ENCODE data around the gene DIABLO. TPM values are rescaled to one million over a fixed set of nuclear protein-coding genes. Genes with fewer than 3 reads are reported as not detected.
A peak's percentile ranks its signal among the peaks of the same experiment; 100 is the strongest.
"Not testable (repeated sequence)": the region's sequence is repeated elsewhere in the genome, so short reads cannot be mapped to it uniquely, and the experiment has no call there.

DIABLO gene
- polyA plus RNA-seq, 1 donor, result 56.7 TPM

- peak; percentile 64 to 79 for DNase-seq
- H3K9me3 ChIP-seq (ENCODE audit: control insufficient read depth, low read depth, low read length), result no peaks in the 10 kb centered on the region
- H3K27ac ChIP-seq (ENCODE audit: low read length), result no peak within 1 kb of the TSS
- H3K36me3 ChIP-seq (ENCODE audit: control insufficient read depth, insufficient read depth, low read length), result peaks cover 19% of the 10 kb centered on the region
- H3K4me3 ChIP-seq (ENCODE audit: low read length), result peak within 1 kb of the TSS; percentile 50
- no CpG with 5 or more reads among the region's 104 CpGs for WGBS (ENCODE audit: insufficient coverage, low lambda C conversion rate)
- peaks cover 30% of the 10 kb centered on the region for H3K27me3 ChIP-seq (ENCODE audit: control insufficient read depth, insufficient read depth, low read length)
- H3K4me1 ChIP-seq (ENCODE audit: control insufficient read depth, insufficient read depth, low read length), result peaks cover 25% of the 10 kb centered on the region
Observed at GRCh38 chr12:122203301-122204166, 22.3 kb downstream of the DIABLO start, which contains the start of gene B3GNT4. B3GNT4 (plus strand) TSS chr12:122203709; CDS start chr12:122204619, 910 bp downstream.

DNA sequence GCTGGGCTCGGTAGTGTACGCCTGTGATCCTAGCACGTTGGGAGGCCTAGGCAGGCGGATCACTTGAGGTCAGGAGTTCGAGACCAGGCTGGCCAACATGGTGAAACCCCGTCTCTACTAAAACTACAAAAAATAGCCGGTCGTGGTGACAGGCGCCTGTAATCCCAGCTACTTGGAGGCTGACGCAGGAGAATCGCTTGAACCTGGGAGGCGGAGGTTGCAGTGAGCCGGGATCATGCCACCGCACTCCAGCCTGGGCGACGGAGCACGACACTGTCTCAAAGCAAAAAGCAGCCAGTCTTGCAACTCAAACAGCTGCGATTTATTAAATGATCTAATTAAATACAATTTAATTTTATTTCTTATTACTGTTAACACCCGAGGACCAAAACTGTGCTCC is 23.0 kb downstream of the DIABLO start:
- H3K27ac ChIP-seq (ENCODE audit: low read length); H3K9me3 ChIP-seq (ENCODE audit: control insufficient read depth, low read depth, low read length); DNase-seq: not testable (repeated sequence)
- peaks cover 25% of the 10 kb centered on the region for H3K4me1 ChIP-seq (ENCODE audit: control insufficient read depth, insufficient read depth, low read length)
- peaks cover 30% of the 10 kb centered on the region for H3K27me3 ChIP-seq (ENCODE audit: control insufficient read depth, insufficient read depth, low read length)
- peak overlapping the region; percentile 50 for H3K4me3 ChIP-seq (ENCODE audit: low read length)
- no CpG with 5 or more reads among the region's 19 CpGs for WGBS (ENCODE audit: insufficient coverage, low lambda C conversion rate)
- peaks cover 12% of the 10 kb centered on the region for H3K36me3 ChIP-seq (ENCODE audit: control insufficient read depth, insufficient read depth, low read length)

GRCh38 chr12:122202017-122202416 is 23.8 kb downstream of the DIABLO start:
- Histone ChIP-seq H3K27ac (ENCODE audit: low read length) (no peak overlapping the region), H3K36me3 (ENCODE audit: control insufficient read depth, insufficient read depth, low read length) (peaks cover 4% of the 10 kb centered on the region), H3K27me3 (ENCODE audit: control insufficient read depth, insufficient read depth, low read length) (peaks cover 30% of the 10 kb centered on the region), H3K9me3 (ENCODE audit: control insufficient read depth, low read depth, low read length) (no peaks in the 10 kb centered on the region), H3K4me1 (ENCODE audit: control insufficient read depth, insufficient read depth, low read length) (peaks cover 25% of the 10 kb centered on the region), H3K4me3 (ENCODE audit: low read length) (no peak overlapping the region)
- no peak for DNase-seq
- WGBS (ENCODE audit: insufficient coverage, low lambda C conversion rate), result no CpG with 5 or more reads among the region's 6 CpGs

DNA sequence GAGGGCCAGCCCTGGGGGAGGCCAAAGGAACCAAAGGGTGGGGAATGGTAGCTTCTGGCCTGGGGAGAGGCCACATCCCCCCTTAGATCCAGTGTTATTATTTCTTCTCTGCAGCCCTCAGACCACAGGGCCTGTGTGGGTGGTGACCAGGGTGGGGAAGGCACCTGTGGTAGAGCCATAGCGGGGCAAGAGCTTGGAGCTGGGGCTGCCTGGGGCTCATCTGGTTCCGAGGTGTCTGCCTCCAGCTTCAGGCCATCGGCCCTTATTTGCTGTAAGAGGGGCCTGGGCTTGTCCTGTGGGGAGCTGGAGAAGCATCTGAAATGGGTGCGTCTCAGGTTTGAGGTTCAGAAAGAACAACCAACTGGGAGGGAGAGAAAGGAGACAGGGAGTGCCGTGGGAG is 24.5 kb downstream of the DIABLO start:
- no peaks in the 10 kb centered on the region for H3K36me3 ChIP-seq (ENCODE audit: control insufficient read depth, insufficient read depth, low read length)
- H3K9me3 ChIP-seq (ENCODE audit: control insufficient read depth, low read depth, low read length), result no peaks in the 10 kb centered on the region
- H3K4me3 ChIP-seq (ENCODE audit: low read length), result no peak overlapping the region
- no peak overlapping the region for H3K27ac ChIP-seq (ENCODE audit: low read length)
- no peak for DNase-seq
- WGBS (ENCODE audit: insufficient coverage, low lambda C conversion rate), result 80% methylated on average over 2 of the region's 5 CpGs
- H3K4me1 ChIP-seq (ENCODE audit: control insufficient read depth, insufficient read depth, low read length), result peaks cover 25% of the 10 kb centered on the region
- H3K27me3 ChIP-seq (ENCODE audit: control insufficient read depth, insufficient read depth, low read length), result peaks cover 30% of the 10 kb centered on the region

- H3K4me3 ChIP-seq (ENCODE audit: low read length), result no peak overlapping the region
Observed at GRCh38 chr12:122200541-122201175, 25.2 kb downstream of the DIABLO start.

DNA sequence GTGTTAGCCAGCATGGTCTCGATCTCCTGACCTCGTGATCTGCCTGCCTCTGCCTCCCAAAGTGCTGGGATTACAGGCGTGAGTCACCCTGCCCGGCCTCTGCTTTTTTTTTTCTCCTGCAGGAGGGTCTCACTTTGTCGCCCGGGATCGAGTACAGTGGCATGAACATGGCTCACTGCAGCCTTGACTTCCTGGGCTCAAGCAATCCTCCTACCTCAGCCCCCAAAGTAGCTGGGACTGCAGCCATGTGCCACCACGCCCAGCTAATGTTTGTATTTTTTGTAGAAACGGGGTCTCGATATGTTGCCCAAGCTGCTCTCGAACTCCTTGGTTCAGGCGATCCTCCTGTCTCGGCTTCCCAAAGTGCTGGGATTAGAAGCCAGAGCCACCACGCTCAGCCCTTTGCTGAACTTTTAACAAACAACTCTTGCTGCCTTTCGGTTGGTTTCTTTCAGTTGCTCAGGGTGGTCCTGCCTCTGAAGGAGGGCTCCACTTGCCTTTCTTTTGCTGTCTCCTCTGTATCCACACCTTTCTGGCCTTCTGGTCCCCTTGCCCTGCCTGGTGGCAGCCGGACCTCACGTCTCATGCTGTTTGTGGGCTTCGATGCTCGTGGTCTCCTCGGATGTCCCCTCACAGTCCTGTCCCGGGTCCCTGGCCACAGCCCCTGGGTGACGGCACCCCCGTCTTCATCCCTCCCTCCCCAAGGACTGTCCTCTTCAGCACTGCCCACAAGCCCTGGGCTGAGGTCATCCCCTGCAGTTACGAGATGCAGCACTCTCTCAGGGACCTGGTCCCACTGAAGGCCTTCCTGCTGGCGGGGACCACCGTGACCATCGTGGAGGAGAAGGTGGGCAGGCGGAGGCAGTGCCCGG is 26.1 kb downstream of the DIABLO start:
- Histone ChIP-seq H3K4me1 (ENCODE audit: control insufficient read depth, insufficient read depth, low read length) (peaks cover 25% of the 10 kb centered on the region), H3K9me3 (ENCODE audit: control insufficient read depth, low read depth, low read length) (peaks cover 3% of the 10 kb centered on the region), H3K36me3 (ENCODE audit: control insufficient read depth, insufficient read depth, low read length) (no peaks in the 10 kb centered on the region), H3K27ac (ENCODE audit: low read length) (no peak overlapping the region), H3K27me3 (ENCODE audit: control insufficient read depth, insufficient read depth, low read length) (peaks cover 19% of the 10 kb centered on the region), H3K4me3 (ENCODE audit: low read length) (no peak overlapping the region)
- no peak for DNase-seq
- WGBS (ENCODE audit: insufficient coverage, low lambda C conversion rate), result 90% methylated on average over 2 of the region's 29 CpGs

More at GRCh38 chr12:122200541-122201175, 25.2 kb downstream of the DIABLO start:
- Histone ChIP-seq H3K4me1 (ENCODE audit: control insufficient read depth, insufficient read depth, low read length) (peaks cover 25% of the 10 kb centered on the region), H3K9me3 (ENCODE audit: control insufficient read depth, low read depth, low read length) (no peaks in the 10 kb centered on the region), H3K27me3 (ENCODE audit: control insufficient read depth, insufficient read depth, low read length) (peaks cover 29% of the 10 kb centered on the region), H3K36me3 (ENCODE audit: control insufficient read depth, insufficient read depth, low read length) (no peaks in the 10 kb centered on the region), H3K27ac (ENCODE audit: low read length) (no peak overlapping the region)
- peak; percentile 80 to 86 for DNase-seq
- WGBS (ENCODE audit: insufficient coverage, low lambda C conversion rate), result 73% methylated on average over 2 of the region's 24 CpGs

DNA sequence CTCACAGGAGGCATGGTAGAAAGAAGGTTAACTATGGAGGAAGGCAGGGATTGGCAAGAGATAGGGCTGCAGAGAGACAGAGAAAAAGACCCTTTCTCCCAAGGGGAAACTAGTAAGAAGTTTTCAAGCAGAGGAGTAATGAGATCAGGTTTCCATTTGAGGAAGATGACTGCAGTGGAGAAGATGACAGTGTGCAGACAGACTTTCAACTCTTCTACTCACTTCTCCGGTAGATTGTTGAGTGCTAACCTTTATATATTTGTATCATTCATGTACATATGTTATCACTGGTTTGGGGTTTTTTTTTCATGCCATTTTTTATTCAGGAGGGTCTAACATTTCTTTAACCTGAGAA is 28.3 kb downstream of the DIABLO start:
- WGBS (ENCODE audit: insufficient coverage, low lambda C conversion rate), result 100% methylated on average over 1 of the region's 1 CpG
- peaks cover 2% of the 10 kb centered on the region for H3K27me3 ChIP-seq (ENCODE audit: control insufficient read depth, insufficient read depth, low read length)
- peaks cover 3% of the 10 kb centered on the region for H3K9me3 ChIP-seq (ENCODE audit: control insufficient read depth, low read depth, low read length)
- H3K4me1 ChIP-seq (ENCODE audit: control insufficient read depth, insufficient read depth, low read length), result peaks cover 19% of the 10 kb centered on the region
- H3K4me3 ChIP-seq (ENCODE audit: low read length), result no peak overlapping the region
- H3K27ac ChIP-seq (ENCODE audit: low read length), result no peak overlapping the region
- no peak for DNase-seq
- no peaks in the 10 kb centered on the region for H3K36me3 ChIP-seq (ENCODE audit: control insufficient read depth, insufficient read depth, low read length)

DNA sequence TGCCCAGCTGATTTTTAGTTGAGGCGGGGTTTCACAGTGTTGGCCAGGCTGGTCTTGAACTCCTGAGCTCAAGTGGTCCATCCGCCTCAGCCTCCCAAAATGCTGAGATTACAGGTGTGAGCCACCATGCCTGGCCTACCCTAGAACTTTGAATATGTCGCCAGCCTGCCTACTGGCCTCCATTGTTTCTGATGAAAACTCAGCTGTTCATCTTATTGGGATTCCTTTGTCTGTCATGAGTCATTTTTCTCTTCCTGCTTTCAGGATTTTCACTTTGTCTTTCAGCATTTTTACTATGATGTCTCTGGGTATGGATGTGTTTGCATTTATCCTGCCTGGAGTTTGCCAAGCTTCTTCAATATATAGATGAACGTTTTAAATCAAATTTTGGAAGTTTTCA is 30.4 kb downstream of the DIABLO start:
- Histone ChIP-seq H3K27me3 (ENCODE audit: control insufficient read depth, insufficient read depth, low read length) (no peaks in the 10 kb centered on the region), H3K27ac (ENCODE audit: low read length) (no peak overlapping the region), H3K36me3 (ENCODE audit: control insufficient read depth, insufficient read depth, low read length) (no peaks in the 10 kb centered on the region), H3K9me3 (ENCODE audit: control insufficient read depth, low read depth, low read length) (peaks cover 3% of the 10 kb centered on the region), H3K4me3 (ENCODE audit: low read length) (no peak overlapping the region), H3K4me1 (ENCODE audit: control insufficient read depth, insufficient read depth, low read length) (peaks cover 6% of the 10 kb centered on the region)
- no peak for DNase-seq
- WGBS (ENCODE audit: insufficient coverage, low lambda C conversion rate), result 94% methylated on average over 2 of the region's 4 CpGs

GRCh38 chr12:122194804-122195203 is 31.0 kb downstream of the DIABLO start:
- Histone ChIP-seq H3K9me3 (ENCODE audit: control insufficient read depth, low read depth, low read length) (peaks cover 3% of the 10 kb centered on the region), H3K4me1 (ENCODE audit: control insufficient read depth, insufficient read depth, low read length) (no peaks in the 10 kb centered on the region), H3K4me3 (ENCODE audit: low read length) (no peak overlapping the region), H3K27ac (ENCODE audit: low read length) (no peak overlapping the region), H3K36me3 (ENCODE audit: control insufficient read depth, insufficient read depth, low read length) (no peaks in the 10 kb centered on the region), H3K27me3 (ENCODE audit: control insufficient read depth, insufficient read depth, low read length) (no peaks in the 10 kb centered on the region)
- no peak for DNase-seq
- WGBS (ENCODE audit: insufficient coverage, low lambda C conversion rate), result 100% methylated on average over 1 of the region's 1 CpG

DNA sequence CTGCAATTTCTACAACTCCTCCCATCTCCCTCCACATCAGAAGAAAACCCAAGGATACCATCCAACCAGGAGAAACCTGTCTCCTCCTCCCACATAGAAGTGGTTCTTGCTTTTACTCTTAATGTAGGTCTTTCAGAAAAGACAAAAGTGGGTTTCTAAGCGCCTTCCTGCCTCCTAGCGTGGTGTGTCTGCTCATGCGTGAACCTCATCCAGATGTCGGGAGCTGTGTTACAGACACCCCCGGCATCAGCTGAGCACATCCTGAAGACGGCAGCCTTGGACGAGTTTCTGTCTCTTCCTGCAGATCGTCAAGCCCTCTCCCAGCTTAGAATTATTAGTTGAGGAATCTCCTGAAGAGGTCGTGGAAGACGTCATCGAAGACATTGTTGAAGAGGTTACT is 33.4 kb downstream of the DIABLO start:
- DNase-seq, result no peak
- Histone ChIP-seq H3K4me3 (ENCODE audit: low read length) (no peak overlapping the region), H3K27ac (ENCODE audit: low read length) (no peak overlapping the region), H3K9me3 (ENCODE audit: control insufficient read depth, low read depth, low read length) (peaks cover 3% of the 10 kb centered on the region), H3K36me3 (ENCODE audit: control insufficient read depth, insufficient read depth, low read length) (no peaks in the 10 kb centered on the region), H3K27me3 (ENCODE audit: control insufficient read depth, insufficient read depth, low read length) (no peaks in the 10 kb centered on the region), H3K4me1 (ENCODE audit: control insufficient read depth, insufficient read depth, low read length) (no peaks in the 10 kb centered on the region)
- WGBS (ENCODE audit: insufficient coverage, low lambda C conversion rate), result no CpG with 5 or more reads among the region's 11 CpGs

Data from large intestine (tissue), 3 donors.